ENCODE results near the gene APBA2.
"Not testable (repeated sequence)": the region's sequence is repeated elsewhere in the genome, so short reads cannot be mapped to it uniquely, and the experiment has no call there.

DNA sequence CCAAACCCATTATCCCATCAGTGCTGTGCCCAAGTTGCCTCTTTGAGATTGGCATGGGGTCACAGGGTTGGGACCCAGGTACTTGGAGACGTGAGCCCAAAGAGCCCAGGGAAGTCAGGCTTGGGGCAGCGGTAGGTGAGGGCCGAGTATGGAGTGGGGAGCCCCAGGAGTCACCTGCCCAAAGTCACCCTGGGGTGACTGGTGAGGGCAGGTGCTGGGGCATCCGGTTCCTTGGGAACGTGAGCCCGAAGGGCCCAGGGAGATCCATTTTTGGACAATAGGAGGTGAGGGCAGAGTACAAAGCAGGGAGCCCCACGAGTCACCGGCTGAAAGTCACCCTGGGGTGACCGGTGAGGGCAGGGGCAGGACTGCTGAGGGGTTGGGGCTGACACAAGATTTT lies 37.8 kb upstream of the APBA2 start:
- TF ChIP-seq CTCF (IDR thresholded peaks at IDR 0.05; ENCODE audit: low read length); EZH2 (IDR thresholded peaks at IDR 0.05; ENCODE audit: borderline replicate concordance, low read length): not testable (repeated sequence)

Measured in OCI-LY1 (cell line).